ENCODE data around the gene GRAMD2A. TPM values are rescaled to one million over a fixed set of nuclear protein-coding genes. Genes with fewer than 3 reads are reported as not detected.

GRAMD2A gene
- total RNA-seq, 1 donor from 2014 or later = not detected

Other genes starting within 250 kb of the GRAMD2A start
- gene MYO9A, start 79.6 kb downstream of the GRAMD2A start, total RNA-seq = 16.6 and 19.2 TPM in 2 replicates
- 0.89 and 1.3 TPM in 2 replicates for gene SENP8, start 79.4 kb downstream of the GRAMD2A start, total RNA-seq
- 1,255 and 1,264 TPM in 2 replicates for gene PKM, start 33.4 kb upstream of the GRAMD2A start, total RNA-seq
- gene PARP6, start 74.8 kb upstream of the GRAMD2A start, total RNA-seq = 55.7 and 65.5 TPM in 2 replicates
- 0.68 and 0.91 TPM in 2 replicates for gene CELF6, start 122.4 kb upstream of the GRAMD2A start, total RNA-seq
- gene HEXA, start 178.2 kb upstream of the GRAMD2A start, total RNA-seq = 76.8 and 83.1 TPM in 2 replicates
- not detected in 2 replicates for gene TMEM202, start 200.5 kb upstream of the GRAMD2A start, total RNA-seq

Measured in T-helper 2 cell treated with Interferon-gamma antibody and Interleukin-4, amounts not matched to agents 100 ng/mL and 5 ng/mL, for 36 hours (primary cell).